CD4-positive, alpha-beta T cell treated with Interleukin-6 at 100 ng/mL for 8 hours (primary cell): Measurements from ENCODE around the gene LASP1NB.

ENCODE experiments used
- DNase-seq: peaks from one replicate; pipeline ENCODE4 v3.0.0-alpha.2; 2020; ENCODE audit warnings: mixed read lengths, low spot score

Gene LASP1NB

DNA sequence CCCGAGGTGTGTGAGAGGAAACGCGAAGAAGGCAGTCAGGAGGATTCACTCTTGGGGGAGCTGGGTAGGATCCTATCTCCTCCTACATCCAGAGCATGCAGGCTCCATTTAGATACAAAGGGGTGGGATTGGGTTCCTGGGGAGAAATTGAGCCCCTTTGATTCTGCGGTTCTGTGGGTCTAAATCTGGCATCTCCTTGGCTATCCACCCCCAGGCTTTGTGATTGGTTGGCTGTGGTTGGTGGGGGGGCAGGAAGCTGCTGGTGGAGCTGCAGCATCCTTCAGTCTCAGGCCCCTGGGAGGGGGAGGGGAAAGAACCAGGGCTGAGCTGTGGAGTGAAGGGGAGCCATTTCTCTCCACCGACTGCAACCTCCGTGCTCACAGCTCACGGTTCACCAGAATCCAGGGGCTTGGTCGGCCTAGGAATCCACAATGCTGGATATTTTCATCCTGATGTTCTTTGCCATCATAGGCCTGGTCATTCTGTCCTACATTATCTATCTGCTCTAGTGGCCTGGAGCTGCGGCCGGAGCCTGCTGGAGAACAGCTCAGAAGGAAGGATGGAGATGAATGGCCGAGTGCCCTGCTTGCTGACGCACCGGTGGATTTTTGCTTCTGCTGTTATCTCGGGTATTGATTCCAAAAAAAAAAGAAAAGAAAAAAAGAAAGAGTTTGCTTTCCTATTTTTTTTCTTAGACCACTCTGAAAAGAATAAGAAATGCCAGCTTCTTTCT, at the start of gene LASP1NB:
Gene LASP1NB (plus strand): TSS at position 352 of the 733 bp plus-strand sequence.
- DNase-seq: peak; percentile 56

DNA sequence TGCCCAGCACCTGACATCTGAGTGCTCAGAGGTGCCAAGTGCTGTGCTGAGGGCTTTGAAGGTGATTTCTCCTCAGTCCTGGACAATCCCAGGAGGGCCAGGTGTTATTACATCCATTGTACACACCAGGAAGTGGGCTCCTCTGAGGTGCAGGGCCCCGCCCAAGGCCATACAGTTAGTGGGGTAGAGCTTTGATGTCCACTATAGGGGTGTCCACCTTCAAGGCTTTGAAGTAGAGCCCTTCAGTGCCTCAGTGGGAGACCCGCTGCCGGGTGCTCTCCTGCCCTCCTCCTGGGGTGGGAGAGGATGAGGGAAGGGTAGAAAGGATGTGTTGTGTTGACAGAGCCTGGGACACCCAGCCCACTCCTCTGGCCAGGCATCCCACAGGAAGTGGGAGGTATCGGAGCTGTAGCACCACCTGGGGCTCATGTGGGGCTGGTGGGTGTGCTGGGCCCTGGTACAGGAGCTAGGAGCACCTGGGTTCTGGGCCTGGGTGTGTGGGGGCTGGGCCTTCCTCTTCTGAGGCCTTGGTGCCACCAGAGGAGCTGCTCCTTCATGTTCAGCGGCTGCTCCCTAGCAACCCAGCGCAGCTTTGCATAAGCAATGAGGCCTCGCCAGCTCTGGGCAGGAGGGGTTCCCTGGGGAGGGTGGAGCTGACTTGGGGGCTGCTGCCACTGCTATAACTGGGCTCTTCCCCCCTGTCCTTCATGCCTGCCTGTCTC, 48.1 kb upstream of the LASP1NB start:
- DNase-seq: peak; percentile 41

DNA sequence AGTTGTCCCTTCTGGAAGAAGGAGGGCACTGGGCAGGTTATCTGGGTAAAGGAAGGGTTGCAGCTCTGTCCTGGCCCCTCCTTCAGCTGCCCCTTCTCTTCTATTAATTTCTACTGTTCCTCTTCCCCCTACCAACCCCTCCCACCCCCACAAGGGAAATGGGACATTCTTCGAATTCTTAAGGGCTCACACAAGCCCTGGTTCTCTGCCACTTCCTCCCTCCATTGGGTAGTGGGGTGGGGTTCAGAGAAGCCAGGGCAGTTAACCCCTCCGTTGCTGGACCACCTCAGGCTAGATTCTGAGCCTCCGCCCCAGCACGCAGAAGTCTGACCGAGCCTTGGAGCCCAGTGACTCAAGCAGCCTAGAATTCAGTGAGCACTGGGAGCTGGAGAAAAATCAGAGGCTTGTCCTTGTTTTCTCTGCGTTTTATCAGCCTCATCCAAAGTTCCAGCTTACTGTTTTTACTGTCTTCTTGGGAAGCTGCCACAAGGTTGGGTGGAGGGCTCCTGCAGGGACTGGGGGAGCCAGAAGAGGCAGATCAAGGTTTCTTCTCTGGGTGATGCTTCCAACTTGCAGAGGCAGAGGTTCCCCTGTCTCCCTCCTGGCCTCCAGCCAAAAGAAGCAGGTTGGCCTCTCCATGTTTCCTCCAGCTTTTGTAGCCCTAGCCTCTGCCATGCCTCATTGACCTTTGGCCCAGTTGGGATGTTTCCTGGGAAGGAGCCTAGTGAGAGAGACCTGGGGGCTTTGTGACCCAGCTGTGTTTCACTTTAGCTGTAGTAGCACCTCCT, 45.3 kb upstream of the LASP1NB start:
- DNase-seq: peak; percentile 33

DNA sequence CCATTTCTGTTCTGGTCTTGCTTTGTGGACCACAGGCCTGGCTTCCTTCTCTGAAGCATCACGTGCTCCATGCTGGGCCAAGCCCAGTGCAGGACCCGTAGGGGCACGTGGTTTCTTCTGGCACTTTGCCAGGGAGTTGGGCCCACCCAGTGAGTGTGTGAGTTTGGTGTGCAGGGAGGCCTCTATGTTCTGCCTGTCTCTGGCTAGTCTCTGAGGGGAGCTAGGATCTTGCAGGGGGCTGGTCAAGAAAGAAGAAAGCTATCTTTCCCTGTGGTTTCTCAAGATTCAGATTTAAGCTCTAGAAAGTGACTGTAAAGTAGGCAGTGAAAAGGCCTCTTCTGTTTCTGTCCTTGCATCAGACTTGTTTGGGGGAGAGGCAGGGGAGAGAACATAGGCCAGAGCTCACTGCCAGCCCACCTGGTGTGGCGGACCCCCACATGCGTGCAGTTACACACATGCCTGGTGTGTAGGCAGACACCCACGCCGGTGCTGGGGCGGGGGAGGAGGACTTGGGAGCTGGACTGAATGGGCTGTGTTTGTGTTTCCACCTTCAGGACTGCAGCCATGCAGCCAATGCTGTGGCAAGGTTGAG, 43.7 kb upstream of the LASP1NB start:
- no peak for DNase-seq

DNA sequence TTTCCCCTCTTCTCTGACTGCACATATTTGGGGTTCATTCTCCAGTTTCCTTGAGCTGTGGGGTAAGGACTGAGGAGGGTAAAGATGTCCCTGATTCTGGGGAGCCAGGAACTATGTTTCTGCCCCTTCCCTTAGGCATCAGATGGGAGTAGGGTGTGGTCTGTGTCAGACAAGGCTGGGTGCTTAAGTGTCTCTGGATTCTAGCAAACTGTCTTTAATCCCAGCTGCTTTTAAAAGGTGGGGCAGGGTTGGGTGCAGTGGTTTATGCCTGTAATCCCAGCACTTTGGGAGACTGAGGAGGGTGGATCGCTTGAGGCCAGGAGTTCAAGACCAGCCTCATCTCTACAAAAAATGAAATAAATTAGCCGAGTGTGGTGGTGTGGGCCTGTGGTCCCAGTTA, 42.5 kb upstream of the LASP1NB start:
- no peak for DNase-seq

DNA sequence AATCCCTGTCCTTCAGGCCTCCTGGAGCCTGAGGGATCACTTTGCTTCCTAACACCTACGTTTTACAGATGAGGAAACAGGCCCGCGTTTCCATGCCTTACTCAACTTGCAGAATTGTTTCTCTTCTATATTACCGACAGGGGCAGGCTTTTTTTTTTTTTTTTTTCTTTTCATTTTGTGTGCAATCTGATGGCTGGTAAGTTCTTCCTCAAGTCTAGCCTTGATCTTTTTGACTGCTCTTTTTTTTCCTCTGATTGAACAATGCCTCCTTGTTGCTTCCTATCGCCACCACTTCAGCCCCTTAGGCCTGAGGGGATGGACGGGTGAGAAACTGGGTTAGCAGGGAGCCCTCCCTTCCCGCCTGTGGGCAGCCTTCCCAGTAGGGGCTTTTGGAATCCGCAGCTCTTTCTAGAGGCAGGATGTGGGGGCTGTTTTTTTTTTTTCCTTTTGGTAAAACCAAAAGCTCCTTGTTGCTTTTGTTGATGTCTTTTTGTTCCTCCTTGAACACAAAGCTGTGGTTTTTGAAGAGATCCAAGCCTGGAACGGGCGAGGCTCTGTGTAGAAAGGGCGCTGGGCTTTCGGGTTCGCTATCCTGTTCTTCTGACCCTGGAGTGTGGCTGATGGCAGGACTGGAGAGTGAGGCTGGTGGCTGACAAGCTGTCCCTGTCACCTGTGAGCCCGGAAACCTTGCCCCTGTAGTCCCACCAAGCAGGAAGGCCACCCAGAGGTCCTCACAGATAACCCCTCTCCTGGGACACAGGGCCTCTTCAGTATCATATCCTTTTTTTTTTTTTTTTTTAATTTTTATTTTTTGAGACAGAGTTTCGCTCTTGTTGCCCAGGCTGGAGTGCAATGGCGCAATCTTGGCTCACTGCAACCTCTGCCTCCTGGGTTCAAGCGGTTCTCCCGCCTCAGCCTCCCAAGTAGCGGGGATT, 41.6 kb upstream of the LASP1NB start:
- no peak for DNase-seq

DNA sequence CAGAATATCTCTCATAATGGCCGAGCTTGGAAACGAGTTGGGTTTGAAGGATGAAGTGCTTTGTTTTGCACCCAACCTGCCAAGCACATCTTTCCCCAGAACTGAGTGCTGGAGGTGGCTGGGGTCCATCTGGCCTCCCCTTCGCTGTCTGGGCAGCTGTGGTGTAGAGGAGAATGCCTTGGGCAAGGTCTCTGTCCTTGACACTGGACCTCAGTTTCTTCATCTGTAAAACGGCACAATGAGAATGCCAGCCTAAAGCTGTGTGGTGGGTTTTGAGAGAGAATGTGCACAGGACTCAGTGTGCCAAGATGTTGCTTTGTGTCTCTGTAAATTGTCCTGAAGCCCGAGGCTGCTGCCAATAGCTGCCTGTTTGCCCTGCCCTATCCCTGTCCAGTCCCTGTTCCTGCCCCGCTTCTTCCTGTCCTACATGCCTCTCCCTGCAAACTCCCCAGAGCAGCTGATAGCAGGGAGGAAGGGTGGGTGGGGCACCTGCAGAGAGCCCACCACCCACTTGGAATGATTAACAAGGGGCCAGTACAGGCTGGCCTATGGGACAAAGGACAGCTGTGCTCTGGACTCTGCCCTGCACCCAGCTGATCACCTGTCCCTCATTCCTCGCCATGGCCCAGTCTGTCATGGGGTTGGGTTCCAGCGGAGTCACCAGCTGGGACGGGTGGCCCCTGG, 40.2 kb upstream of the LASP1NB start:
- DNase-seq: no peak

DNA sequence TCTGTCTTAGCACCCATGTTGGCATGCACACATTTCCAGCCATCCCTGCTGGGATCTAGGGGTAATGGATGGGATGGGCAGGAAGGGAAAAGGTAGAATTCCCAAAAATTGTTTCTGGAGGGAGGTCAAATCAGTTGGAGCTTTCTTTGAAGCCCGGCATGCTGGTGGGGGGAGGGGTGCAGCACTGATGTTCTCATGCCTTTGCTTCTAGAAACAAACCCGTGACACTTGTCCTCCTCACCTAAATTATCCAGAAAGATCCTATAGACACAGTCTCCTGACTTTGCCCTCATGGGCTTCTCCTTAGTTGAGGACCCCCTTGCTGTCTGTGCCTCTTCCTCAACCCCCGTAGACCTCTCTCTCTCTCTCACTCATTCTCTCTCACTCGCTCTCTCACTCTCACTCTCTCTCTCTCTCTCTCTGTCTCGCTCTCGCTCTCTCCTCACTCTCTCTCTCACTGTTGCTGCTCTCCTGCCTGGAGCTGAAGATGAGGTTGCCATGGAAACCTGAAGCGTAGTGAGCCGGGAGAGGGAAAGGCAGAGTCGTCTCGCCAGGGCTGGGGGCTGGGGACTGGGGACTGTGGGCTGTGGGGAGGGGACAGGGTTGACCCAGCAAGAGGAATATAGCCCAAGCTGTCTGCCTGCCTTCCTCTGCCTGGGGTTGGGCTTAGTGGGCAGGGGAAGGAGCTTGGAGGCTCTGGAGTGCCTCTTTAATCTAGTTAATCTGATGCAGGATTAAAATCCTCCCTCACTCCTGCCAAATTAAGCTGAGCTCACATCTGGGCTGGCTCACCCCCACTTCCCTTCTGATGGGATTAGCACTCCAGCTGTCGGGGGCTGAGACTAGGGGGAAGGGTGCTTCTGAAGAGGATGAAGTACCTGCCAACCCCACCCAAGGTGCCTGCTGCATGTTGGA, 39.4 kb upstream of the LASP1NB start:
- no peak for DNase-seq

DNA sequence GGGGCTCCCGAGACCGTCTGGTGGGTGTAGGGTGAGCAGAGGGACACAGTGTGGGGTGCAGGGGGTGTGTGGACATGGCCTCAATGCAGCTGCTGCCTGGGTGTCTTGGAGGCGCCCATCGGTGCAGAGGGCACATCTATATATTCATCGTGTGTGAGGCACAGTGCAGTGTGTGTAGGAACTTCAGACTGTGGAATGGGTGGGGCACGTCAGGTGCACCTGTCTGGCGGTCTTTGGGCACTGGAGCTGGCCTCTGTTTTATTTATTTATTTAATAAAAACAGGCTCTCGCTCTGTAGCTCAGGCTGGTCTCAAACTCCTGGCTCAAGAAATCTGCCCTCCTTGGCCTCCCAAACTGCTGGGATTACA, 38.8 kb upstream of the LASP1NB start:
- DNase-seq: no peak

DNA sequence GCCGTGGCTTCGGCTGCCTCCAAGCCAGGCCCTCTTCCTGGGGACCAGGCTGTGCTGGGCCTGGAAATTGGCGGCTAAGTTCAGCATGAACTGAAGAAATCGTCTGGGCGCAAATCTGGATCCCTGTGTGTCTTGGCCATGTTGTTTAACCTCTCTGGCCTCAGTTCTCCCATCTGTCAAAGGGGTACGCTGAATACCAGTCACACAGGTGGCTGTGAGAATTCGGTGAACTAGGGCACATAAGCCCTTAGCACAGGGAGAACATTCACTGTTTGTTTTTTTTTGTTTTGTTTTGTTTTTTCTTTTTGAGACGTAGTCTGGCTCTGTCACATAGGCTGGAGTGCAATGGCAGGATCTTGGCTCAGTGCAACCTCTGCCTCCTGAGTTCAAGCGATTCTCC, 36.6 kb upstream of the LASP1NB start:
- DNase-seq: no peak

DNA sequence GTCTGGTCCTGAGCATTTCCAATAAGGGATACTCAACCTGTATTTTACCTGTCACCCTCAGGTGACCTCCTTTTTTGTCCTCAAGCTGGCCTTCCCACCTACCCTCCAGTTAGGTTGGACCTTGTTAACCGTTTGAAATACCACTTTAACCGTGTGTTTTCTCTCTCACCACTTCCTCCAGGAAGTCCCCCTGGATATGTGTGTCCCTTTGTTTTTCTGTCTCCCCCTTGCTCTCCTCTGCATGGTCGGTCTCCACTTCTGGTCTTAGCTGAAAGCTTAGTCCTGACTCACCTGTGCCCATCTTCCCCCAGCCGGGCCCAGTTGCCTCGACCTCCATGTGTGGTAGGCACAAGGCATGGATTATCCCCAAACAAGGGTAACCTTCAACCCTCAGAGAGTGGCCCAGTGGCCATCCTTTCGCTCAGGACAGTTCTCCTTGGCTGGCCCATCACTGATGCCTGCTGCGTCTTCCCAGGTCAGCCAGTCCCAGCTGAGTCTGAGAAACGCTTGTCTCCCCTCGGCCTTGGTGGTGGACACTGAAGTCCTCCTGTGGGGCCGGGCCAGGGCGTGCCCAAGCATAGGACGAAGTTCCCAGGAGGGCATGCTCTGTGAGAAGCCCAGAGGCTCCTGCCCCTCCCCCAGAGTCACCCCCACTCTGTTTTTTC, 35.5 kb upstream of the LASP1NB start:
- DNase-seq: no peak

DNA sequence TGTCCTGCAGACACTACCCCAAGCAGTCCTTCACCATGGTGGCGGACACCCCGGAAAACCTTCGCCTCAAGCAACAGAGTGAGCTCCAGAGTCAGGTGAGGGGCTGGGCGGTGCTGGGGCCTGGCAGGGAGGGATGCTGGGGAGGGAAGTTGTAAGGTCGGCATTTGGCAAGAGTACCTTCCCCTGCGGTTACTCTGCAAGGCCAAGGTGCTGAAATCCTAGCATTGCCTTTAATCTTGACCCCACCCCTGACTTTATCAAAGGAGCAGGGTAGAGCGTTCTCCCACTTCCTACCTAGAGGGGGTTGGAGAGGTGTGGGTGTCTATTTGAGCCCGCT, 35.0 kb upstream of the LASP1NB start:
- DNase-seq: peak; percentile 35

DNA sequence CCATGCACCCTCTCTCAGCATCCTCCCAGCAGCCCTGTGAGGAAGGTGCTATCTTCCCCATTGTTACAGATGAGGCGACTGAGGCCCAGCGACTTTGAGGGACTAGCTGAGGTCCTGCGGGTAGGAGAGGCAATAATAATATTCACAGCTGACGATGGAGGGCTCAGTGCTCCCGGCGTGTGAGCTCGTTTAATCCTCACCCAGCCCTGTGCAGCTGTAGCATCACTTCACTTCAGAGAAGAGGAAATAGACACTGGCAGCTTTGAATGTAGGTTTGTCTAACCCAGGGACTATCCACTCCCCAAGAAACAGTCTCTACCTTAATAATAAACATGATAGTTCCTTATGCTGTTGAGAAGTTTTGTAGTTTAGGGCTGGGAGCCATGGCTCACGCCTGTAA, 34.0 kb upstream of the LASP1NB start:
- peak; percentile 25 for DNase-seq

DNA sequence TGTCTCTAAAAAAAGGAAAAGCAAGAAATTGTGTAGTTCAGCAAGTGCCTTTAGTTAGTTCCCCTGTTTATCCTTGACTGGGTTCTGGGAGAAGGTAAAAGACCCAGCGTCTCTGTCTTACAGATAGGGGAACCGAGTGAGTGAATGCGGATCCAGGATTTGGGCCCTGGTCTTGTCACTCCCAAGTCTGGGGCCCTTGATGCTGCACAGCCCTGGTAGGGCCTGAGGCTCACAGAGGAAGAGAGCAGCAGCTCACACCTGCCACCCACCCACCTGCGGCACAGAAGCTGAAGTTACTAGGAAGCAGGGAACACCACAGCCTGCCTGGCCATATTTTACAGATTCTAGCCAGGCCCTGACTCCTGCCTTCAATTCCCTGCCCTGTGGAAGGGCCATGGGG, 33.3 kb upstream of the LASP1NB start:
- no peak for DNase-seq

DNA sequence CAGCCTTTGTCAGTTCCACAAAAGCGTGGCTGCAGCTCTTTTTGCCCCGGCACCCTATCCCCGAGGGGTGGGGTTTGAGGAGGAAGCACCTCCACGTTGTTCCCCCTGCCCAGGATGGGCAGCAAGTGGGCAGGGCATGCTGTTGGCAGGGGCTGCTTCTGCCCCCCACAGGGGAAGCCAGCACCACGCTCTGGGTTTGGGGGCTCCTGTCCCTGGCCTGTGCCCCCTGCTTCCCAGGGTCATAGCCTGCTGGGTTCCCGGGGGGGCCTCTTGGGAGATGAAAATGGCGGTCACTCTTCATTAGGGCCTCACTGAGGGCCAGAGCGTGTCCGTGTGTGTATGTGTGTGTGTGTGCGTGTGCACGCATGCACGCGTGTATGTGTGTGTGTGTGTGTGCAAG, 32.8 kb upstream of the LASP1NB start:
- DNase-seq: no peak

DNA sequence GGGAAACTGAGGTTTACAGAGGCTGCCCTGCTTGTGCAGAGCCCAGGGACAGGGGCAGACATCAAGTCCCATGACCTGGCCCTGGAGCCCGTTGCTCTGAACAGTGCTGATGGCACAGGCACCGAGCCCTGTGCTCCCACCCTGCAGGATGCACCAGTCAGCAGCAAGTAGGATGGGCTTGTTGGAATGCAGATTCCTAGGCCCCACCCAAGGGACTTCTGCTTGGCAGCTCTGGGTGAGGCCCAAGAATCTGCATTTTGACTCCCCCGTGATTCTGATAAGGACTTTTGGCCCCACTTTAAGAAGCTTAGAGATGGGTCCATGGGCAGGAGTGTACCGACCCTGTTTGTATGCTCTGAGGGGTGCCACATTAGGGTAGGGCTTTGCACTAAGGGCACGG, 32.3 kb upstream of the LASP1NB start:
- DNase-seq: no peak

DNA sequence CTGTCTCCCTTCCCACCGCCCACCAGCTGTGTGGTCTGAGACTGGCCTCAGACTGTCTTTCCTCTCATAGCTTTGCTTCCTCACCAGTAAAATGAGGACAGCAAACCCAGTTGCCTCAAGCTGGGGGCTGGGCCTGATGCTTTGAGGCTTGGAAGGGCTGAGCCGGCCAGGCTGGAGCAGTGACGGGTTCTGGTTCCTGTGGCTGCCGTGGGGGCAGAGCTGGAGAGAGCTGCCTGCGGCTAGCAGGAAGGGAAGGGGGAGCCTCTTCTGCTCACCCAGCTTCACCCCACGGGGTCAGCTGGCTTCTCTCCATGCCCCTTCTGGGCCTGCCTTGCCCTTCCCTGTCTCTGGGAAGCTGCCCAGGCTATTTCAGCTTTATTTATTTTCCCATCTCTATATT, 31.8 kb upstream of the LASP1NB start:
- DNase-seq: no peak

DNA sequence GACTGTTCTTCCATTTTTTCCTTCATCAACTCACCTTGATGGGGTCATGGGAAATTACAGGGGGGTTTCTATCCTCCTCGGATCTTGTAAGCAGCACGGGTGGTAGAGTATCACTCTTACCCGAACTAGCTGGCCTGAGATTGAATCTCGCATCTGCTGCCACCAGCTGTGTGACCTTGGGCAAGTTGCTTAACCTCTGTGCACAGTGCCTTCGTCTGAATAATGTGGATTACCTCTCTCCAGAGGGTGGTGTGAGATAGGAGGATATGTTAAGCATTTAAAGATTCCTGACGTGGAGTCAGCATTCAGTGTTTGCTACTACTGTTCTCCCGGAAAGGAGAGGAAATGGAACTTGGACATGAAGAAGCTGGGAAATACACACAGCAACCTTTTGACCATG, 31.1 kb upstream of the LASP1NB start:
- no peak for DNase-seq

DNA sequence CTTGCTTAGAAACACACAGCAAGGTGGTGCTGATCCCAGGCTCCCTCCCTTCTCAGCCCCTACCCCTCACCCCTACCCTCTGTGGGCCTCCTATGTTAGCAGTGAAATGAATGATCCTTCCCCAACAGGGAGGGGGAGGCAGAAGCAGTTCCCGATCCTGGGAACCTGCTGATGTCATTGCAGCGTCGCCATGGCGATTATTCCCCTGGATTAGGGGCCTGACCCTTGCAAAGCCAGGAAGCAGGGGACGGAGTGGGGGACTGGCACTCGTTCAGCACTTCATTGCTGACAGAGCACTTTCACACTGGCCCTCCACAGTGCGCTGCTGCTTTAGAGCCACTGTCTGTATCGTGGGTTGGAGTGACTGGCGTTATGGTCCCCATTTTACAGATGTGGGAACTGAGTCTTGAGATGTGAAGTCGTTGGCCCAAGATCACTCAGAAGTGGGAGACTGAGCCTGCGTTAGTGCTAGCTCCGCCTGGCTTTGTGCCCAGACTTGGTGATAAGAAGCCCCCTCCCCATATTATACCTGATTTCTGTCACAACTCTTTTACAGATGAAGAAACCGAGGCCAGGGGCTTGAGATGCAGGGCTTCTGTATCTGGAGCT, 29.0 kb upstream of the LASP1NB start:
- DNase-seq: no peak
